K562 (cell line): ENCODE data around the gene SZT2. TPM values are rescaled to one million over a fixed set of nuclear protein-coding genes. Genes with fewer than 3 reads are reported as not detected.

Experiments
- CUX1 ChIP-seq: fragments of 200-800 bp; sonication (Bioruptor generic); IDR thresholded peaks from 2 replicates; pipeline ENCODE4 v1.6.1; 2016; ENCODE audit warnings: missing genetic modification characterization, missing compliant biosample characterization
- FIP1L1 ChIP-seq: fragments of 200-400 bp; formaldehyde crosslinking; IDR thresholded peaks from 2 replicates; pipeline ENCODE4 v1.6.1; 2018; ENCODE audit warnings: mild to moderate bottlenecking, low read depth, low read length; ENCODE audit not compliant: poor library complexity, severe bottlenecking
- GABPB2 ChIP-seq: fragments of 250-450 bp; sonication (Bioruptor Pico); conservative IDR thresholded peaks from 2 replicates; pipeline ENCODE4 v1.5.1; 2021; ENCODE audit warnings: mild to moderate bottlenecking
- HES1 ChIP-seq: fragments of 450-650 bp; IDR thresholded peaks from 2 replicates; pipeline ENCODE4 v1.6.1; 2016; ENCODE audit warnings: low read depth, mild to moderate bottlenecking, moderate library complexity
- HNRNPUL1 ChIP-seq: fragments of 200-400 bp; formaldehyde crosslinking; IDR thresholded peaks from 2 replicates; pipeline ENCODE4 v1.6.1; 2017; ENCODE audit warnings: low read length
- MXI1 ChIP-seq: IDR thresholded peaks from 2 replicates; pipeline ENCODE4 v1.6.1; 2011; ENCODE audit warnings: low read depth, mild to moderate bottlenecking, improper control_type of control experiment, low read length
- NCOR1 ChIP-seq: fragments of 450-650 bp; IDR thresholded peaks from 2 replicates; pipeline ENCODE4 v1.6.1; 2016; ENCODE audit warnings: mild to moderate bottlenecking, moderate library complexity
- NFE2L1 ChIP-seq: fragments of 450-650 bp; IDR thresholded peaks from 2 replicates; pipeline ENCODE4 v1.6.1; 2016; ENCODE audit warnings: missing genetic modification characterization, low read depth, mild to moderate bottlenecking, missing compliant biosample characterization, moderate library complexity, borderline replicate concordance
- NFRKB ChIP-seq: fragments of 450-650 bp; IDR thresholded peaks from 2 replicates; pipeline ENCODE4 v1.6.1; 2016; ENCODE audit warnings: low read depth
- SIX5 ChIP-seq, 2 experiments: IDR thresholded peaks; 2 replicates each; pipeline ENCODE4 v1.6.1; 2011; ENCODE audit warnings: low read length in 2 of 2, borderline replicate concordance in 1 of 2, low read depth in 1 of 2, mild to moderate bottlenecking in 1 of 2, moderate library complexity in 1 of 2; ENCODE audit not compliant: insufficient read depth in 1 of 2
- ZNF311 ChIP-seq: fragments of 250-450 bp; sonication (Bioruptor Pico); IDR thresholded peaks from 2 replicates; pipeline ENCODE4 v1.4.0; 2020; ENCODE audit warnings: mild to moderate bottlenecking, moderate library complexity
- ZNF449 ChIP-seq: fragments of 250-450 bp; sonication (Bioruptor Pico); IDR thresholded peaks from 2 replicates; pipeline ENCODE4 v1.8.0; 2022; ENCODE audit warnings: moderate library complexity, mild to moderate bottlenecking, inconsistent platforms
- ZNF551 ChIP-seq: fragments of 250-450 bp; sonication (Bioruptor Pico); IDR thresholded peaks from 2 replicates; pipeline ENCODE4 v1.5.0; 2021; ENCODE audit warnings: mild to moderate bottlenecking, moderate library complexity
- polyA plus RNA-seq, 8 experiments: library from polyadenylated mRNA; depleted of rRNA in 4 of 8; stranded (reverse) in 5 of 8; unstranded in 3 of 8; fragments of >200 nt; fragmentation: Nextera tagmentation in 2 of 8; fragmentation: Illumina TruSeq in 1 of 8; extraction: Ambion mirVana in 2 of 8; extraction: Trizol in 1 of 8; gene quantifications; 2 replicates each; pipeline versions ENCODE4 v1.2.1 to v1.2.3, GENCODE V29; 2011 to 2014; ENCODE audit warnings: inconsistent platforms in 1 of 8, missing spikeins in 1 of 8
- total RNA-seq, 7 experiments: library from RNA; depleted of rRNA in 6 of 7; stranded (reverse); fragments of >200 nt in 6 of 7; fragmentation: Illumina TruSeq in 2 of 7; extraction: Trizol in 2 of 7; gene quantifications; 2 replicates each; pipeline versions ENCODE4 v1.2.1 to v1.2.3, GENCODE V29; 2011 to 2021; ENCODE audit warnings: low replicate concordance in 1 of 7
- TF ChIP-seq, protein P1 (sequence below): sonication (generic); formaldehyde crosslinking; IDR thresholded peaks from 2 replicates; pipeline ENCODE4 v1.8.0; 2023; ENCODE audit warnings: mild to moderate bottlenecking, missing genetic modification reagents

Gene SZT2
- total and polyA plus RNA-seq, 9 of the 15 experiments (the other 6 are each of a cell fraction or from before 2014, with no cell fraction given) = 0.88 to 31.0 (median 12.8) TPM

DNA sequence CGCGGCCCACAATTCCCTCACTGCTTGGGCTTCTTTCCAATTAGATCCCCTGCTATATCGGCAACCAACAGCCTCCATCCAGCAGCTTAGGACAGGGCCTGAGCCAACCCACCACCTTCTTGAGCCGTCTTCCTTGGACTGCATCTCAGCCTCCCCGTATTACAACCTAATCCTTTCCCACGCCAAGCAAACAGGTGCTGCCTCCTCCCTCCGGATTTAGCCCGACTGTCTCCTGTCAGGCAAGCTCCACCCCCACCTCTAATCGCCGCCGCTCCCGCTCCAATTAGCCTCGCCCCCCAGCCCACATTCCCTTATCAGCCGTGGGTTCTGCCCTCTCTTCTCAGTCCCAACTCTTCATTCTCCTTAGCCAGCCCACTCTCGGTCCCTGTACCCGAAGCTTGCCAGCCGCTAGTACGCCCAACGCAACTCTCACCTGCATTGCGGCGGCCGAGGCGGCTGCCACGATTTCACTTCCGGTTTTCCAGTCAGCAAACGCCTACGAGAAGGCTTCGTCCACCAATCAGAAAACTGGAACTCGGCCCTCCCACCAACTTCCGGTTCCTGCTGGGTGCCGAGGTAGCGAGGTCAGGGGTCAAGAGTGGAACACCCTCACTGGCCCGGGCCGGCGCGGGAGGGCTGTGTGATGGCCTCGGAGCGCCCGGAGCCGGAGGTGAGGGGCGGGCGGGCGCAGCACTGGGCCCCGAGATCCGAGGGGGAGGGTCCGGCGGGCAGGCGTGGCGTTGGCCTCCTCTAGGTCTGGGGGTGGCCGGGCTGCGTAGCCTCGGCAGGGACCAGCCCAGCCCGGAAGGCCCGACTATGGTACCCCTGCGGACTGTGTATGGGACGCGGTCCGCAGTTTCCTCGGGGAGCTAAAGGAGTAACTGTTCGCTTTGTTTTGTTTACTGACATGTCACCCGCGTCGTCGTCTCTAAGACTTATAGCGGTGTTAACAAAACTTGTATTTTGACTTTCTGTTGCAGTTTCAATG lies at the start of gene SZT2, which contains the start of gene MED8 (continued):
- TF ChIP-seq, protein P1, sequence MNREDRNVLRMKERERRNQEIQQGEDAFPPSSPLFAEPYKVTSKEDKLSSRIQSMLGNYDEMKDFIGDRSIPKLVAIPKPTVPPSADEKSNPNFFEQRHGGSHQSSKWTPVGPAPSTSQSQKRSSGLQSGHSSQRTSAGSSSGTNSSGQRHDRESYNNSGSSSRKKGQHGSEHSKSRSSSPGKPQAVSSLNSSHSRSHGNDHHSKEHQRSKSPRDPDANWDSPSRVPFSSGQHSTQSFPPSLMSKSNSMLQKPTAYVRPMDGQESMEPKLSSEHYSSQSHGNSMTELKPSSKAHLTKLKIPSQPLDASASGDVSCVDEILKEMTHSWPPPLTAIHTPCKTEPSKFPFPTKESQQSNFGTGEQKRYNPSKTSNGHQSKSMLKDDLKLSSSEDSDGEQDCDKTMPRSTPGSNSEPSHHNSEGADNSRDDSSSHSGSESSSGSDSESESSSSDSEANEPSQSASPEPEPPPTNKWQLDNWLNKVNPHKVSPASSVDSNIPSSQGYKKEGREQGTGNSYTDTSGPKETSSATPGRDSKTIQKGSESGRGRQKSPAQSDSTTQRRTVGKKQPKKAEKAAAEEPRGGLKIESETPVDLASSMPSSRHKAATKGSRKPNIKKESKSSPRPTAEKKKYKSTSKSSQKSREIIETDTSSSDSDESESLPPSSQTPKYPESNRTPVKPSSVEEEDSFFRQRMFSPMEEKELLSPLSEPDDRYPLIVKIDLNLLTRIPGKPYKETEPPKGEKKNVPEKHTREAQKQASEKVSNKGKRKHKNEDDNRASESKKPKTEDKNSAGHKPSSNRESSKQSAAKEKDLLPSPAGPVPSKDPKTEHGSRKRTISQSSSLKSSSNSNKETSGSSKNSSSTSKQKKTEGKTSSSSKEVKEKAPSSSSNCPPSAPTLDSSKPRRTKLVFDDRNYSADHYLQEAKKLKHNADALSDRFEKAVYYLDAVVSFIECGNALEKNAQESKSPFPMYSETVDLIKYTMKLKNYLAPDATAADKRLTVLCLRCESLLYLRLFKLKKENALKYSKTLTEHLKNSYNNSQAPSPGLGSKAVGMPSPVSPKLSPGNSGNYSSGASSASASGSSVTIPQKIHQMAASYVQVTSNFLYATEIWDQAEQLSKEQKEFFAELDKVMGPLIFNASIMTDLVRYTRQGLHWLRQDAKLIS (CRISPR knock-in tag) = no peak; the same call in 1 of the 2 replicates
- TF ChIP-seq ZNF551 (CRISPR knock-in tag) (no peak), ZNF449 (CRISPR knock-in tag) (no peak), SIX5 (IDR thresholded peaks at IDR 0.05; ENCODE audit: borderline replicate concordance in 1 of 2, insufficient read depth in 1 of 2, low read depth in 1 of 2, low read length in 2 of 2) (no peak), HNRNPUL1 (no peak), NCOR1 (no peak; the same call in 1 of the 2 replicates), CUX1 (CRISPR knock-in tag) (no peak), GABPB2 (CRISPR knock-in tag) (no peak), ZNF311 (CRISPR knock-in tag) (no peak), MXI1 (no peak; the same call in 1 of the 2 replicates), NFE2L1 (tag) (no peak), FIP1L1 (peak; percentile 84), NFRKB (peak; percentile 85), HES1 (0 out of 2 replicates have a peak, but pooled peaks have one; percentile 8)
